Thymus (tissue), 11 donors: ENCODE measurements around the gene ENDOU. TPM values are rescaled to one million over a fixed set of nuclear protein-coding genes. Genes with fewer than 3 reads are reported as not detected.

Source experiments
- DNase-seq, 9 donors: peaks; one replicate each; pipeline ENCODE4 v3.0.0-alpha.2; 2013; ENCODE audit warnings: low spot score in 9 of 9, low read depth in 6 of 9, missing footprints in 1 of 9
- H3K27ac ChIP-seq, 2 donors: one replicate each; pipeline ENCODE4 v1.5.1; 2013; ENCODE audit warnings: control low read depth in 1 of 2, low read depth in 1 of 2, low read length in 1 of 2, mild to moderate bottlenecking in 1 of 2, moderate library complexity in 1 of 2
- H3K27me3 ChIP-seq, 2 donors: one replicate each; pipeline ENCODE4 v1.5.1; 2013; ENCODE audit warnings: low read length in 1 of 2; ENCODE audit not compliant: control insufficient read depth in 2 of 2, insufficient read depth in 1 of 2
- H3K36me3 ChIP-seq, 2 donors: one replicate each; pipeline ENCODE4 v1.5.1; 2013; ENCODE audit warnings: low read length in 1 of 2, mild to moderate bottlenecking in 1 of 2, moderate library complexity in 1 of 2; ENCODE audit not compliant: control insufficient read depth in 2 of 2, insufficient read depth in 2 of 2
- H3K4me1 ChIP-seq, 2 donors: one replicate each; pipeline ENCODE4 v1.5.1; 2013; ENCODE audit warnings: low read length in 2 of 2; ENCODE audit not compliant: control insufficient read depth in 2 of 2, insufficient read depth in 2 of 2
- H3K4me3 ChIP-seq, 2 donors: one replicate each; pipeline ENCODE4 v1.5.1; 2013; ENCODE audit warnings: low read length in 2 of 2, control low read depth in 1 of 2, mild to moderate bottlenecking in 1 of 2
- H3K9me3 ChIP-seq, 2 donors: one replicate each; pipeline ENCODE4 v1.5.1; 2013; ENCODE audit warnings: low read length in 1 of 2, mild to moderate bottlenecking in 1 of 2; ENCODE audit not compliant: control insufficient read depth in 2 of 2, insufficient read depth in 1 of 2
- WGBS: extraction: QIAGEN DNeasy Blood & Tissue Kit; methylation state at CpG from one replicate; pipeline ENCODE4 v1.1.7; 2013; 5-methylcytosine and 5-hydroxymethylcytosine counted together
- polyA plus RNA-seq: library from polyadenylated mRNA; stranded (reverse); fragments of 200-250 nt; gene quantifications from one replicate; pipeline ENCODE4 v1.2.3, GENCODE V29; 2013
- total RNA-seq: library from RNA; stranded (reverse); fragments of 120-200 nt; gene quantifications from one replicate; pipeline ENCODE4 v1.2.4, GENCODE V29; 2013
- donor health status: healthy.

ENDOU gene
- total and polyA plus RNA-seq, 2 donors, result 0.14 to 1.3 TPM

- 93% methylated on average over 4 of the region's 4 CpGs for WGBS
- DNase-seq, result no peak
- no peak overlapping the region for H3K27ac ChIP-seq
Observed at GRCh38 chr12:47752121-47752520, 26.8 kb upstream of the ENDOU start.

GRCh38 chr12:47751561-47751960 lies 26.3 kb upstream of the ENDOU start:
- peaks cover 0 to 9% of the 10 kb centered on the region in 2 donors for H3K27me3 ChIP-seq
- H3K9me3 ChIP-seq, result no peaks in the 10 kb centered on the region
- peaks cover 8 to 19% of the 10 kb centered on the region in 2 donors for H3K4me1 ChIP-seq
- DNase-seq, result no peak
- no peak overlapping the region for H3K4me3 ChIP-seq
- 95% methylated on average over 9 of the region's 9 CpGs for WGBS
- H3K36me3 ChIP-seq, result no peaks in the 10 kb centered on the region
- H3K27ac ChIP-seq, result no peak overlapping the region

More at GRCh38 chr12:47752121-47752520, 26.8 kb upstream of the ENDOU start:
- H3K27me3 ChIP-seq, result peaks cover 0 to 7% of the 10 kb centered on the region in 2 donors
- H3K36me3 ChIP-seq, result no peaks in the 10 kb centered on the region
- H3K4me3 ChIP-seq, result no peak overlapping the region
- peaks cover 8 to 20% of the 10 kb centered on the region in 2 donors for H3K4me1 ChIP-seq
- no peaks in the 10 kb centered on the region for H3K9me3 ChIP-seq

- 93% methylated on average over 19 of the region's 19 CpGs for WGBS
- no peak overlapping the region for H3K4me3 ChIP-seq
- no peak for DNase-seq
- peaks cover 7 to 14% of the 10 kb centered on the region in 2 donors for H3K4me1 ChIP-seq
- no peaks in the 10 kb centered on the region for H3K36me3 ChIP-seq
- H3K27ac ChIP-seq, result no peak overlapping the region
- H3K27me3 ChIP-seq, result peaks cover 0 to 15% of the 10 kb centered on the region in 2 donors
- H3K9me3 ChIP-seq, result no peaks in the 10 kb centered on the region
Observed at GRCh38 chr12:47750916-47751470, 25.7 kb upstream of the ENDOU start.

- peaks cover under 1 to 8% of the 10 kb centered on the region in 2 donors for H3K4me1 ChIP-seq
- H3K36me3 ChIP-seq, result no peaks in the 10 kb centered on the region
- H3K27ac ChIP-seq, result no peak overlapping the region
- H3K27me3 ChIP-seq, result peaks cover 0 to 17% of the 10 kb centered on the region in 2 donors
- H3K4me3 ChIP-seq, result no peak overlapping the region
- no peak for DNase-seq
- WGBS, result 95% methylated on average over 10 of the region's 10 CpGs
- no peaks in the 10 kb centered on the region for H3K9me3 ChIP-seq
Observed at GRCh38 chr12:47750229-47750798, 25.0 kb upstream of the ENDOU start.

GRCh38 chr12:47748899-47749298 lies 23.6 kb upstream of the ENDOU start:
- Histone ChIP-seq H3K36me3 (no peaks in the 10 kb centered on the region), H3K4me1 (peaks cover 0 to under 1% of the 10 kb centered on the region in 2 donors), H3K4me3 (no peak overlapping the region), H3K9me3 (no peaks in the 10 kb centered on the region), H3K27ac (no peak overlapping the region), H3K27me3 (peaks cover 0 to 21% of the 10 kb centered on the region in 2 donors)
- DNase-seq, result no peak
- WGBS, result 97% methylated on average over 3 of the region's 3 CpGs

- no peak for DNase-seq
- peaks cover 0 to 25% of the 10 kb centered on the region in 2 donors for H3K27me3 ChIP-seq
- WGBS, result 100% methylated on average over 1 of the region's 1 CpG
- H3K27ac ChIP-seq, result no peak overlapping the region
- H3K9me3 ChIP-seq, result no peaks in the 10 kb centered on the region
- no peaks in the 10 kb centered on the region for H3K36me3 ChIP-seq
- peaks cover 0 to 2% of the 10 kb centered on the region in 2 donors for H3K4me1 ChIP-seq
- no peak overlapping the region for H3K4me3 ChIP-seq
Observed at GRCh38 chr12:47748507-47748828, 23.2 kb upstream of the ENDOU start.

- no peaks in the 10 kb centered on the region for H3K36me3 ChIP-seq
- DNase-seq, result no peak
- H3K4me3 ChIP-seq, result no peak overlapping the region
- H3K4me1 ChIP-seq, result peaks cover 0 to 2% of the 10 kb centered on the region in 2 donors
- no peaks in the 10 kb centered on the region for H3K9me3 ChIP-seq
- H3K27me3 ChIP-seq, result peaks cover 0 to 25% of the 10 kb centered on the region in 2 donors
- WGBS, result 95% methylated on average over 14 of the region's 14 CpGs
- no peak overlapping the region for H3K27ac ChIP-seq
Observed at GRCh38 chr12:47747596-47748506, 22.6 kb upstream of the ENDOU start.

GRCh38 chr12:47747126-47747525 lies 21.8 kb upstream of the ENDOU start:
- H3K36me3 ChIP-seq, result no peaks in the 10 kb centered on the region
- no peaks in the 10 kb centered on the region for H3K9me3 ChIP-seq
- 94% methylated on average over 4 of the region's 4 CpGs for WGBS

GRCh38 chr12:47746523-47746922 lies 21.2 kb upstream of the ENDOU start:
- H3K36me3 ChIP-seq, result no peaks in the 10 kb centered on the region
- no peak overlapping the region for H3K27ac ChIP-seq
- H3K4me3 ChIP-seq, result no peak overlapping the region
- H3K9me3 ChIP-seq, result no peaks in the 10 kb centered on the region
- H3K27me3 ChIP-seq, result peaks cover 0 to 25% of the 10 kb centered on the region in 2 donors
- DNase-seq, result no peak
- WGBS, result 95% methylated on average over 7 of the region's 7 CpGs
- H3K4me1 ChIP-seq, result peaks cover 2 to 5% of the 10 kb centered on the region in 2 donors

More at GRCh38 chr12:47747126-47747525, 21.8 kb upstream of the ENDOU start:
- Histone ChIP-seq H3K4me3 (no peak overlapping the region), H3K27me3 (peaks cover 0 to 25% of the 10 kb centered on the region in 2 donors), H3K27ac (no peak overlapping the region), H3K4me1 (peaks cover 0 to 2% of the 10 kb centered on the region in 2 donors)
- DNase-seq, result no peak
